Sigmoid colon (tissue), 7 donors: Measurements from ENCODE around the gene ATP5F1C. TPM values are rescaled to one million over a fixed set of nuclear protein-coding genes. Genes with fewer than 3 reads are reported as not detected.

Experiments used
- DNase-seq: peaks from one replicate; pipeline ENCODE4 v3.0.0-alpha.2; 2019
- H3K27ac ChIP-seq, 4 donors: fragments of 200-600 bp; sonication (generic); one replicate each; pipeline ENCODE4 v1.5.1; 2016 to 2019; ENCODE audit warnings: mild to moderate bottlenecking in 1 of 4
- H3K27me3 ChIP-seq, 3 donors: fragments of 200-600 bp; sonication (generic); one replicate each; pipeline ENCODE4 v1.5.1; 2019; ENCODE audit warnings: mild to moderate bottlenecking in 1 of 3
- H3K36me3 ChIP-seq, 4 donors: fragments of 200-600 bp; sonication (generic); one replicate each; pipeline ENCODE4 v1.5.1; 2016 to 2019
- H3K4me1 ChIP-seq, 4 donors: fragments of 200-600 bp; sonication (generic); one replicate each; pipeline ENCODE4 v1.5.1; 2017 to 2019
- H3K4me3 ChIP-seq, 4 donors: fragments of 200-600 bp; sonication (generic); one replicate each; pipeline ENCODE4 v1.5.1; 2017 to 2019; ENCODE audit warnings: mild to moderate bottlenecking in 2 of 4, moderate library complexity in 1 of 4
- H3K9me3 ChIP-seq, 4 donors: fragments of 200-600 bp in 3 of 4; sonication (generic) in 3 of 4; one replicate each; pipeline versions ENCODE4 v1.5.1 to v1.6.1; 2013 to 2019
- EP300 ChIP-seq, 4 donors: sonication (generic); formaldehyde crosslinking; IDR thresholded peaks; one replicate each; pipeline ENCODE4 v1.6.1; 2017; ENCODE audit warnings: antibody characterized with exemption in 4 of 4
- POLR2A ChIP-seq, 2 donors: fragments of 450-650 bp; IDR thresholded peaks; one replicate each; pipeline ENCODE4 v1.6.1; 2016; ENCODE audit warnings: antibody characterized with exemption in 2 of 2, mild to moderate bottlenecking in 2 of 2, moderate library complexity in 2 of 2
- POLR2AphosphoS5 ChIP-seq, 4 donors: sonication (generic); formaldehyde crosslinking; IDR thresholded peaks; one replicate each; pipeline ENCODE4 v1.6.1; 2017; ENCODE audit warnings: antibody characterized with exemption in 4 of 4
- WGBS, 2 donors: extraction: QIAGEN DNeasy Blood & Tissue Kit; methylation state at CpG; one replicate each; pipeline ENCODE4 v1.1.7; 2013; 5-methylcytosine and 5-hydroxymethylcytosine counted together
- intact Hi-C: fragments of 100-400 bp; cut with DNase I; formaldehyde crosslinking; loops from one replicate; pipeline ENCODE4 v1.15.1; 2023
- polyA plus RNA-seq, 3 donors: library from polyadenylated mRNA; stranded (reverse); fragments of 200-250 nt; gene quantifications; one replicate each; pipeline ENCODE4 v1.2.3, GENCODE V29; 2013
- total RNA-seq, 4 donors: library from RNA; depleted of rRNA; stranded (reverse); fragments of >200 nt; gene quantifications; one replicate each; pipeline ENCODE4 v1.1.0, GENCODE V29; 2016
- TF ChIP-seq, protein P1 (sequence below), 4 experiments: fragments of 450-650 bp in 3 of 4; fragments of 200-600 bp in 1 of 4; IDR thresholded peaks; one replicate each; pipeline ENCODE4 v1.5.1; 2016 to 2019; ENCODE audit warnings: antibody characterized with exemption in 4 of 4, mild to moderate bottlenecking in 3 of 4, moderate library complexity in 2 of 4
- donor health status: healthy with polysubstance abuse.
- donor health status: Bipolar disorder and iron deficiency.
- donor health status: healthy.

The ATP5F1C gene
- total and polyA plus RNA-seq, 7 donors = 335 to 993 (median 363) TPM

DNA sequence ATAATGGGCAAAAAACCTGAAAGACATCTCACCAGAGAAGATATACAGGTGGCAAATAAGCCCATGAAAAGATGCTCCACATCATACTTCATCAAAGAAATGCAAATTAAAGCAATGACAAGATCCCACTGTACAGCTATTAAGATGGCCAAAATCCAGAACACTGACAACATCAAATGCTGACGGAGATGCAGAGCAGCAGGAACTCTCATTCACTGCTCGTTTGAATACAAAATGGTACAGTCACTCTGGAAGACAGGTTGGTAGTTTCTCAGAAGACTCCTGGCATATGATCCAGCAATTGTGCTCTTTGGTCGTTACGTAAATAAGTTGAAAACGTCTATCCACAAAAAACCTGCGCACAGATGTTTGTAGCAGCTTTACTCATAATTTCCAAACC is 35.7 kb upstream of the ATP5F1C start:
- WGBS, 2 donors = 94 to 95% methylated on average over 6 of the region's 6 CpGs
- Histone ChIP-seq H3K4me3 (no peak overlapping the region), H3K4me1 (no peaks in the 10 kb centered on the region), H3K27ac (no peak overlapping the region), H3K36me3 (peaks cover 21 to 66% (median 33%) of the 10 kb centered on the region in 4 donors), H3K27me3 (no peaks in the 10 kb centered on the region), H3K9me3 (no peaks in the 10 kb centered on the region)
- DNase-seq = no peak
- TF ChIP-seq POLR2AphosphoS5 (IDR thresholded peaks at IDR 0.05) (no peak), EP300 (IDR thresholded peaks at IDR 0.05) (no peak), POLR2A (IDR thresholded peaks at IDR 0.05) (no peak)
- TF ChIP-seq, protein P1, sequence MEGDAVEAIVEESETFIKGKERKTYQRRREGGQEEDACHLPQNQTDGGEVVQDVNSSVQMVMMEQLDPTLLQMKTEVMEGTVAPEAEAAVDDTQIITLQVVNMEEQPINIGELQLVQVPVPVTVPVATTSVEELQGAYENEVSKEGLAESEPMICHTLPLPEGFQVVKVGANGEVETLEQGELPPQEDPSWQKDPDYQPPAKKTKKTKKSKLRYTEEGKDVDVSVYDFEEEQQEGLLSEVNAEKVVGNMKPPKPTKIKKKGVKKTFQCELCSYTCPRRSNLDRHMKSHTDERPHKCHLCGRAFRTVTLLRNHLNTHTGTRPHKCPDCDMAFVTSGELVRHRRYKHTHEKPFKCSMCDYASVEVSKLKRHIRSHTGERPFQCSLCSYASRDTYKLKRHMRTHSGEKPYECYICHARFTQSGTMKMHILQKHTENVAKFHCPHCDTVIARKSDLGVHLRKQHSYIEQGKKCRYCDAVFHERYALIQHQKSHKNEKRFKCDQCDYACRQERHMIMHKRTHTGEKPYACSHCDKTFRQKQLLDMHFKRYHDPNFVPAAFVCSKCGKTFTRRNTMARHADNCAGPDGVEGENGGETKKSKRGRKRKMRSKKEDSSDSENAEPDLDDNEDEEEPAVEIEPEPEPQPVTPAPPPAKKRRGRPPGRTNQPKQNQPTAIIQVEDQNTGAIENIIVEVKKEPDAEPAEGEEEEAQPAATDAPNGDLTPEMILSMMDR (IDR thresholded peaks at IDR 0.05) = no peak
- intact Hi-C loops = no loop called here

DNA sequence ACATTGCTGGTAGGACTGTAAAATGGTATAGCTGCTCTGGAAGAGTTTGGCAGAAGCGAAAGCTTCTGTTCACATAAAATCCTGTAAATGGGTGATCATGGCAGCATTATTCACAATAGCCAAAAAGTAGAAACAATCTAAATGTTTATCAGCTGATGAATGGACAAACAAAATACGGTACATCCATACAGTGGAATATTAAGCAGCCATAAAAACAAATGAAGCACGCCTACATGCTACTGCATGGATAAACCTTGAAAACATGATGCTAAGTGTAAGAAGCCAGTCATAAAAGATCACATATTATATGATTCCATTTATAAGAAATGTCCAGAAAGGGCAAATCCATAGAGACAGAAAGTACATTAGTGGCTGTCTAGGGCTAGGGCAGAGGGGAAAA is 32.9 kb upstream of the ATP5F1C start:
- TF ChIP-seq EP300 (IDR thresholded peaks at IDR 0.05) (no peak), POLR2AphosphoS5 (IDR thresholded peaks at IDR 0.05) (no peak), POLR2A (IDR thresholded peaks at IDR 0.05) (no peak)
- TF ChIP-seq, protein P1 (IDR thresholded peaks at IDR 0.05) = no peak
- Histone ChIP-seq H3K27ac (no peak overlapping the region), H3K4me3 (no peak overlapping the region), H3K9me3 (no peaks in the 10 kb centered on the region), H3K36me3 (peaks cover 21 to 95% (median 34%) of the 10 kb centered on the region in 4 donors), H3K27me3 (no peaks in the 10 kb centered on the region), H3K4me1 (no peaks in the 10 kb centered on the region)
- DNase-seq = no peak
- 97 to 98% methylated on average over 3 of the region's 3 CpGs for WGBS, 2 donors
- intact Hi-C loops = no loop called here

DNA sequence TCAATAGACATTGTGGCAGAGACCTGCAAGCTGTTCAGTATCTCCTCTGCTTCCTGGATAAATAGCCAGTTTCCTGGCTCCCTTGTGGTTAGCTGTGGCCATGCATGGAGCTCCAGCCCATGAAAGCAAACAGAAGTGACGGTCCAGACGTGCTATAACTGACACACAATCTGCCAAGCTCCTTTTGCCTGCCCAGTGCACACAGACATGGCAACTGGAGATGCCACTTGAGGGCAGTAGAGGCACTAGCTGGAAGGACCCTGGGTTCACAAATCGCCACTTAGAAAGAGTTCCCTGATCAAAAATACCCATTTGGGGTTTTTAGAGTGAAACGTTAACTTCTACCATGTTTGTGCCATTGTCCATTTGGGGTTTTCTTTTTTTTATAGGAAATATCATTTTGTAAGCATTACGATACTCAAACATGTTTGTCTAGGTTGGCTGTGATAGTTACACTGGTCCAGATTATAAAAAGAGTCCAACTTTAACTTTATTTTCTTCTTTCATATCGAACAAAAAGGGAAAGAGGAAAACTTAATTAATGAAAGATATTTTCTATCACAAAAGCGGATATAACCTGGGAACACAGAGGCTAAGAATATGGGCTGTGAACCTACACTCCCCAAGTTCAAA is 31.5 kb upstream of the ATP5F1C start:
- no peaks in the 10 kb centered on the region for H3K9me3 ChIP-seq
- TF ChIP-seq EP300 (IDR thresholded peaks at IDR 0.05) = no peak
- no peak overlapping the region for H3K4me3 ChIP-seq
- no peak overlapping the region for H3K27ac ChIP-seq
- peaks cover 21 to 97% (median 41%) of the 10 kb centered on the region in 4 donors for H3K36me3 ChIP-seq
- no peaks in the 10 kb centered on the region for H3K27me3 ChIP-seq
- H3K4me1 ChIP-seq = no peaks in the 10 kb centered on the region
- DNase-seq = no peak
- WGBS, 2 donors = 38 to 72% methylated on average over 7 of the region's 7 CpGs
- intact Hi-C loops = no loop called here

DNA sequence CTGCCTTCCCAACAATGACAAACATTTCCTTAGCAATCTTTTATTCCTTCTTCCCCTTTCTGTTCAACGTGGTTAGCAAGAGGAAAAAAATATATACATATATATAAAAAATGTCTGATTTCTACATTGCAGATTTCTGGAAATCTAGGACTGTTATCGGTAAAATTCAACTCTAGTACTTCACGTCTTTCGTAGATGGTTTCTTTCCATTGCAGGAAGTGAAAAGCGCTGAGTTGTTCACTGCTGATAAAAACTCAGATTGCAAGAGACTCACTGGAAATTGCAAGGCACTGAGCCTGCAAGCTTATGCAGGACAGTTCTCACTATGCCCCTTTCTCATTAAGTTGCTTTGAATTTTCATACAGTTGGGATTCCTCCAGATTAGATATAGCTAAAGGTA is 24.0 kb upstream of the ATP5F1C start:
- intact Hi-C loops = no loop called here
- no peak for DNase-seq
- H3K9me3 ChIP-seq = no peaks in the 10 kb centered on the region
- no peaks in the 10 kb centered on the region for H3K4me1 ChIP-seq
- no peak overlapping the region for H3K27ac ChIP-seq
- no peak overlapping the region for H3K4me3 ChIP-seq
- H3K36me3 ChIP-seq = peaks cover 11 to 98% (median 46%) of the 10 kb centered on the region in 4 donors
- no peak for TF ChIP-seq POLR2A (IDR thresholded peaks at IDR 0.05)
- TF ChIP-seq POLR2AphosphoS5 (IDR thresholded peaks at IDR 0.05) = no peak
- TF ChIP-seq EP300 (IDR thresholded peaks at IDR 0.05) = no peak
- TF ChIP-seq, protein P1 (IDR thresholded peaks at IDR 0.05) = no peak
- 71 to 83% methylated on average over 5 of the region's 5 CpGs for WGBS, 2 donors
- no peaks in the 10 kb centered on the region for H3K27me3 ChIP-seq

DNA sequence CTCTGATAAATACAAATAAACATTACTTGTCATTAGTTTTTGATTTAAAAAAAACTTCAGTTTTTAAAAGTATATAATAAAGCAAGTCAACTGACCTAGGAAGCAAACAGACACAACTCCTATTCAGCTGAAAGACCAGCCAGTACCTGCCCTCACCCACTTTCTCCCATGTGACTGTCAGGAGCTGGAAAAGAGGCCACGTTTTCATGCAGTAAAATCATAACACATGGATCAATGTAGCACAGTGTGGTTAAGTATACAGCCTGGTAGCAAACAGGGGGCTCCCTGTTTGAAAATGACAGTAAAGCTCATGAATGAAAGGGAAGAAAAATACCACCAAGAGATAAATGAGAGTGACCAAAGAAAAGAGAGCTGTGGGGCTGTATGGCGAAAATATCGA is 21.7 kb upstream of the ATP5F1C start:
- Histone ChIP-seq H3K36me3 (peaks cover 16 to 92% (median 45%) of the 10 kb centered on the region in 4 donors), H3K4me1 (no peaks in the 10 kb centered on the region), H3K4me3 (no peak overlapping the region), H3K9me3 (no peaks in the 10 kb centered on the region), H3K27ac (no peak overlapping the region), H3K27me3 (no peaks in the 10 kb centered on the region)
- intact Hi-C loops = no loop called here
- 86 to 91% methylated on average over 3 of the region's 3 CpGs for WGBS, 2 donors
- TF ChIP-seq POLR2AphosphoS5 (IDR thresholded peaks at IDR 0.05) = no peak
- no peak for TF ChIP-seq EP300 (IDR thresholded peaks at IDR 0.05)
- no peak for TF ChIP-seq POLR2A (IDR thresholded peaks at IDR 0.05)
- no peak for DNase-seq

DNA sequence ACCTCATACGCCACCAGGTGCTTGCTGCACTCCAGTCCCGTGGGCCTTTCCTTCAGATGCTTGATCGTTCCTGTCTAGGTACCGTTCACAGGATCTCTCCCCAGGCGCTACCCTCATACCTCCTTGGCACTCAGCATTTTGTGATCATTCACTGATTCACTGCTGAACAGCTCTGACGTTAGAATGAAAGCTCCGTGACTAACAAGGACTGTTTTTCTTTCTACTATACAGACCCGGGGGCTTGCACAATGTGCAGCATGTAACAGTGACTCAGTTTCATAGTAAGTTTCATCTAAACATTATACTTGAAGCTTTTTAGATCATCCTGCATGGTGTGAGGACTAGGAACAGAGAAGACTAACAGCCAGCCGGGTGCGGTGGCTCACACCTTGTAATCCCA is 20.8 kb upstream of the ATP5F1C start:
- H3K36me3 ChIP-seq = peaks cover 11 to 82% (median 41%) of the 10 kb centered on the region in 4 donors
- 97% methylated on average over 10 of the region's 10 CpGs for WGBS, 2 donors

More for the DNA sequence above, 20.8 kb upstream of the ATP5F1C start:
- intact Hi-C loops = no loop called here
- Histone ChIP-seq H3K27ac (no peak overlapping the region), H3K4me1 (no peaks in the 10 kb centered on the region), H3K27me3 (no peaks in the 10 kb centered on the region), H3K9me3 (no peaks in the 10 kb centered on the region), H3K4me3 (no peak overlapping the region)
- TF ChIP-seq POLR2AphosphoS5 (IDR thresholded peaks at IDR 0.05) = no peak
- no peak for TF ChIP-seq EP300 (IDR thresholded peaks at IDR 0.05)
- TF ChIP-seq, protein P1 (IDR thresholded peaks at IDR 0.05) = no peak
- no peak for TF ChIP-seq POLR2A (IDR thresholded peaks at IDR 0.05)
- no peak for DNase-seq
